Mucosa of descending colon (tissue), 3 donors: ENCODE measurements around the gene SMPDL3A. TPM values are rescaled to one million over a fixed set of nuclear protein-coding genes. Genes with fewer than 3 reads are reported as not detected.

Source experiments
- ATAC-seq: fragments of 200-7000 bp; cut with Tn5 transposase; one replicate; pipeline ENCODE4 v1.9.1; 2020; ENCODE audit warnings: mild to moderate bottlenecking, moderate library complexity
- DNase-seq, 3 donors: peaks; one replicate each; pipeline ENCODE4 v3.0.0-alpha.2; 2020
- H3K36me3 ChIP-seq: fragments of 200-600 bp; one replicate; pipeline ENCODE4 v1.8.0; 2021; ENCODE audit warnings: low read depth, mild to moderate bottlenecking
- H3K4me1 ChIP-seq: fragments of 200-600 bp; one replicate; pipeline ENCODE4 v1.8.0; 2021; ENCODE audit warnings: low read depth, mild to moderate bottlenecking
- H3K4me3 ChIP-seq: fragments of 200-600 bp; one replicate; pipeline ENCODE4 v1.8.0; 2021; ENCODE audit warnings: mild to moderate bottlenecking
- H3K9me3 ChIP-seq: fragments of 200-600 bp; one replicate; pipeline ENCODE4 v1.8.0; 2021; ENCODE audit warnings: mild to moderate bottlenecking
- intact Hi-C, 2 donors: fragments of 100-400 bp; cut with DNase I in 1 of 2; cut with micrococcal nuclease in 1 of 2; formaldehyde crosslinking; loops; one replicate each; pipeline versions ENCODE4 v1.11.0 to v1.11.1; 2022; cut with DNase I, micrococcal nuclease
- total RNA-seq, 3 donors: library from RNA; stranded (reverse); fragmentation: NEBNext Ultra II Directional in 2 of 3; extraction: Animal tissue kit (Norgen Biotek cat#: 25700) in 2 of 3; gene quantifications; one replicate each; pipeline versions ENCODE4 v1.2.1 to v1.2.4, GENCODE V29; 2021 to 2023
- TF ChIP-seq, protein P1 (sequence below): fragments of 200-600 bp; IDR thresholded peaks from one replicate; pipeline ENCODE4 v1.8.0; 2022; ENCODE audit warnings: antibody characterized with exemption, mild to moderate bottlenecking
- donor health status: DM: no; HTN: no; CAD: no; lungs with moderate emphysema.
- donor health status: DM: no; HTN: no; CAD: no.
- donor health status: DM: no; HTN: yes; CAD: no.

SMPDL3A gene
- total RNA-seq, 3 donors from 2014 or later: 81.7 to 192 (median 158) TPM

GRCh38 chr6:122792766-122793165 lies 3.7 kb downstream of the SMPDL3A start:
- H3K36me3 ChIP-seq: no peaks in the 10 kb centered on the region
- DNase-seq: no peak
- ATAC-seq: no peak
- H3K9me3 ChIP-seq: no peaks in the 10 kb centered on the region
- intact Hi-C loops: no loop called here
- TF ChIP-seq, protein P1, sequence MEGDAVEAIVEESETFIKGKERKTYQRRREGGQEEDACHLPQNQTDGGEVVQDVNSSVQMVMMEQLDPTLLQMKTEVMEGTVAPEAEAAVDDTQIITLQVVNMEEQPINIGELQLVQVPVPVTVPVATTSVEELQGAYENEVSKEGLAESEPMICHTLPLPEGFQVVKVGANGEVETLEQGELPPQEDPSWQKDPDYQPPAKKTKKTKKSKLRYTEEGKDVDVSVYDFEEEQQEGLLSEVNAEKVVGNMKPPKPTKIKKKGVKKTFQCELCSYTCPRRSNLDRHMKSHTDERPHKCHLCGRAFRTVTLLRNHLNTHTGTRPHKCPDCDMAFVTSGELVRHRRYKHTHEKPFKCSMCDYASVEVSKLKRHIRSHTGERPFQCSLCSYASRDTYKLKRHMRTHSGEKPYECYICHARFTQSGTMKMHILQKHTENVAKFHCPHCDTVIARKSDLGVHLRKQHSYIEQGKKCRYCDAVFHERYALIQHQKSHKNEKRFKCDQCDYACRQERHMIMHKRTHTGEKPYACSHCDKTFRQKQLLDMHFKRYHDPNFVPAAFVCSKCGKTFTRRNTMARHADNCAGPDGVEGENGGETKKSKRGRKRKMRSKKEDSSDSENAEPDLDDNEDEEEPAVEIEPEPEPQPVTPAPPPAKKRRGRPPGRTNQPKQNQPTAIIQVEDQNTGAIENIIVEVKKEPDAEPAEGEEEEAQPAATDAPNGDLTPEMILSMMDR: no peak
- no peak overlapping the region for H3K4me3 ChIP-seq
- H3K4me1 ChIP-seq: peaks cover 22% of the 10 kb centered on the region

DNA sequence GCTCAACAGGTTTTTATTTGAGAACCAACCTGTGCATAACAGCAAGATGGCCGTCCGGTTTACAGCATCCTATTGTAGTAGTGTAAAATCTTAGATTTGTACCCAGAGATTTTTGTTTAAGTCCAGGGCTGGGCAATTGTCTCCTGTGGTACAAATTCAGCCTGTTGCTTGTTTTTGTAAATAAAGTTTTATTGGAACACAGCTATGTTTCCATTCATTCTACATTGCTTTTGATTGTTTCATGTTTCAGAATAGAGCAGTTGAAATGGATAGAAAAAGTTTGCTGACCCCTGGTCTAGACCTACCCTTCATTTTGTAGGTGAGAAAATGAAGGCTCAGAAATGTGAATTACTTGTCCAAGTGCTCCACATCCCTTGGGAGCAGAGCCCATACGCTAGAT lies 8.5 kb downstream of the SMPDL3A start:
- TF ChIP-seq, protein P1: no peak
- no peak for DNase-seq
- H3K9me3 ChIP-seq: no peaks in the 10 kb centered on the region
- H3K4me1 ChIP-seq: peaks cover 26% of the 10 kb centered on the region
- intact Hi-C loops: no loop called here
- no peak overlapping the region for H3K4me3 ChIP-seq
- no peaks in the 10 kb centered on the region for H3K36me3 ChIP-seq
- no peak for ATAC-seq

DNA sequence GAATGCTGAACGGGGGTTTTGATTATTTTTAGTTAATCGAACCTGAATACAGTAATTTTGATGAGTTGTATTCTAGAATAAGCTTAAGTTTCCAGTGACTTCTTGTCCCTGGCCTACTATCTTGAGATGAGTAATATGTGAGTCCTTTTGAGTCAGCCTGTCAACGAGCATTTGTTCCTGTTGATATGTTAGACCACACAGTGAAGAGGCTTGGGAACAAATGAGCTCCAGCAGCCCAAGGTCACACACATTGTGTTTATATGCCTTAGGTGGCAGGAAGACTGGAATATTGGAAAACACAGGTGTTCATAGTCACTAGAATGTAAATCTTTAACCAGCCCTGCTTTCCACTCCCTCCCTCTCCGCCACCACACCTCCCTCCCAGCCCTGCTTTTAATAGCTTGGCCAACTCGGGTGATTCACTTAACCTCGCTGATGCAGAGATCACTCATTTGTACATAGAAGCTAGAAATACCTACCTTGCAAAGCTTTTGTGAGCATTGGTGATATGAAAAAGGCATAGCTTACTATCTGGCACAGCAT lies 9.1 kb downstream of the SMPDL3A start:
- ATAC-seq (peak; percentile 97), DNase-seq (peak; percentile 76 to 78 (median 77))
- TF ChIP-seq, protein P1: no peak
- Histone ChIP-seq H3K4me3 (no peak overlapping the region), H3K9me3 (no peaks in the 10 kb centered on the region), H3K4me1 (peaks cover 26% of the 10 kb centered on the region), H3K36me3 (no peaks in the 10 kb centered on the region)
- intact Hi-C loops: no loop called here

DNA sequence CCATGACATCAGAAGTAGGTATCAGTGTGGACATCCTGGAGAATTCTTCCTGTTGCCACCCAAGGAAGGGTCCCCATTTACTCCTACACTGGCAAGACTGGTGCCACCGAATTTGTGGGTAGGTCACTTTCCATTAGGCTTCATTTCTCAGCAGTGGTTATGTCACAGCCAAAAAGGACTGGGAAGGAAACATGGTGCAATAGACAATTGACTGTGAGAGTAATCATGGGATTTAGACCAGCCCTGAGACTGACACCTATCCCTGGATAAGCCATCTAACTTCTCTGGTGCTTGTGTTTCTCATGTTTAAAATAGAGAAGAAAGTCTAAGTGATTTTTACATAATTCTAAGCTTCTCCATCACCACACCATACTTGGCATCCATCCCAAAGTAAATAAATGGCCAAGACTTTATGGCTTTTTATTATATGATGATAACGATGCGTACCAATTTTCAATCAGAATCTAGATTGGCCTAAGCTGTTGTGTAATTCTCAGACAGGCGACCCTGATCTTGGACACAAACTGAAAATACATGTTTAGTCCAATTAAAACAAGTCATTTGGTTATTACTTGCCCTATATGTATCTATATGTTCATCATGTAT lies 10.2 kb downstream of the SMPDL3A start:
- DNase-seq (no peak), ATAC-seq (peak; percentile 30)
- Histone ChIP-seq H3K9me3 (no peaks in the 10 kb centered on the region), H3K4me1 (peaks cover 25% of the 10 kb centered on the region), H3K36me3 (no peaks in the 10 kb centered on the region), H3K4me3 (no peak overlapping the region)
- TF ChIP-seq, protein P1: no peak
- intact Hi-C loops: no loop called here

DNA sequence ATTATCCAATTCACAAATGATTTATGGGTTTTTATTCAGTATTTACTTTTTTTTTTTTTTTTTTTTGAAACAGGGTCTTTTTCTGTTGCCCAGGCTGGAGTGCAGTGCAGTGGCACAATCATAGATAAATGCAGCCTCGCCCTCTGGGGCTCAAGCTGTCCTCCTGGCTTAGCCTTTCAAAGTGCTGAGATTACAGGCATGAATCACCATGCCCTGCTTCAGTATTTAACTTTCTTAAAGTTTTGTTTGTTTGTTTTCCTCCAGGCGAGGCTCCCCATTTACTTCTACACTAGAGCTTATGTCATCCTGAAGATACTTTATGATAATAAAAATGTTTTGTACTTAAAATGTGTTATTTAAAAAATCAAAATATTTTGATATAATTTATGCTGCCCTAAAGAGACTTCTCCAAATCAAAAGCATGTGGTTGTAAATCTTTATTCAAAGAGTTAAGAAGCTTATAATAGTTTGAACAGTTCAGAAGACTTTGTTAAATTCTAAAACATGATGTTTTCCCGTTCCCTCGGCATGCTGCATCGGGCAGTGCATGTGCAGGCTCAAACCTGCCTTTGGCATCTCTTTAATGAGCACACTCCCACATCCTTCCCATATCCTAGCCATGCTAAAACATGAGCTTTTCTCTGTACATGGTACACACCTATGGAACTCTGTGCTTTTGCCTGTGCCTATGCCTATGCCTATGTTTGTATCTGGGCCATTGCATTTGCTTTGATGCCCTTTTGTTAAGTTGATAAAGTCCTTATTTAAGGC lies 11.0 kb downstream of the SMPDL3A start:
- DNase-seq (peak in 1 of 3 donors; percentile 40), ATAC-seq (peak; percentile 64)
- H3K9me3 ChIP-seq: no peaks in the 10 kb centered on the region
- no peaks in the 10 kb centered on the region for H3K36me3 ChIP-seq
- no peak overlapping the region for H3K4me3 ChIP-seq
- intact Hi-C loops: no loop called here
- peaks cover 25% of the 10 kb centered on the region for H3K4me1 ChIP-seq
- TF ChIP-seq, protein P1: no peak
